GM21786 (cell line): ENCODE measurements around the gene STK32B.

ENCODE experiments used
- ATAC-seq: cut with Tn5 transposase; IDR thresholded peaks from one replicate; pipeline ENCODE4 v1.9.1; 2021; ENCODE audit not compliant: unreplicated experiment

The STK32B gene

DNA sequence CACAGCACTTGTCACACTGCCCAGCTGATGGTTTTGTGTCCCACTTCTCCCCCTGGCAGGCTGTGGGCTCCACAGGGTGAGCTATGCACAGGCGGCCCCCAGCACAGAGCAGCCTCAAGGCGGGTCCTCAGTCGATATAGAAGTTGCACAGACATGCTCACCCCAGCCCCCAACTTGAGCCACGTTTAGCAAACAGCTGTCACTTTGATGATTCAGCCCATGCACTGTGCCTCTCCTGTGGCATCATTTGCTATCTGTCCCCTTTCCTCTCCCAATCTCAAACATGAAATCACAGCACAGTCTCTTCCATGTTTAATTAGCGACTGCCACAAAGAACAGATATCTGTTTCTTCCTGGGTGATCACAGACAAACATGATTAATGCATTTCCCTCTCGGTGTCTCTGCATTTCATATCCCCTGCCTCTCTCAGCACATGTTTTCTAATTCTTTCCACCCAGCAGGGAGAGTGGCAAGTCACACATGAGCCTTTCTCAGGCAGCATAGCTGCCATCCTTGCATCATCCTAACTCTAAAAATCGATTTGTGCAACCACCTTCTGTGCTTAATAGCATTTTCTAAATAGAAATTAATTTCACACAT is 452.2 kb downstream of the STK32B start:
- ATAC-seq = no peak

DNA sequence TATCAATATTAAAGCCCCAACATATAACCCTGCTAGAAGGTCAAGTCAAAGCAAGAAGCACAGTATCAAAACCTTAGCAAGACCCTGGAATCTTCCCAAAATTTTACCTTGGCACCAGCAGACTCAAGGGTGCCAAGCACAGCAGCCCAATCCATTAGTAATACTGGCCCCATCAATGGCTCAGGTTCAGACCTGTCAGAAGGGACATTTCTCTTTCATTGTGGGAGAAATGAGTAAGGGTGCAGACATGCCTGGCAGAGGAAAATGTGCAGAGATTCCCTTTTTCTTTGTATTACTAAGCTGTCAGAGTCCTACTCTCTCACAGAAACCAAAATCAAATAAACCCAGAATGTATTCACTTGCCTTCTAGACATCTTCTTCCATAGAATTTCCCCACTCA is 453.2 kb downstream of the STK32B start:
- no peak for ATAC-seq

DNA sequence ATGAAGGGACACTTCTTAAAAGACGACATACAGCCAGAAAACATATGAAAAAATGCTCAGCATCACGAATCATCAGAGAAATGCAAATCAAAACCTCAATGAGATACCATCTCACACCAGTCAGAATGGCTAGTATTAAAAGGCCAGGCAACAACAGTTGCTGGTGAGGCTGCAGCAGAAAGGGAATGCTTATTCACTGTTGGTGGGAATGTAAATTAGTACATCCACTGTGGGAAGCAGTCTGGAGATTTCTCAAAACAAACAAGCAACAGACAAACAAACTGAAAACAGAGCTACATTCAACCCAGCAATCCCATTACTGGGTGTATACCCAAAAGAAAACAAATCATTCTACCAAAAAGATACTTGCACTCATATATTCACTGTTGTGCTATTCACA is 459.2 kb downstream of the STK32B start:
- no peak for ATAC-seq

DNA sequence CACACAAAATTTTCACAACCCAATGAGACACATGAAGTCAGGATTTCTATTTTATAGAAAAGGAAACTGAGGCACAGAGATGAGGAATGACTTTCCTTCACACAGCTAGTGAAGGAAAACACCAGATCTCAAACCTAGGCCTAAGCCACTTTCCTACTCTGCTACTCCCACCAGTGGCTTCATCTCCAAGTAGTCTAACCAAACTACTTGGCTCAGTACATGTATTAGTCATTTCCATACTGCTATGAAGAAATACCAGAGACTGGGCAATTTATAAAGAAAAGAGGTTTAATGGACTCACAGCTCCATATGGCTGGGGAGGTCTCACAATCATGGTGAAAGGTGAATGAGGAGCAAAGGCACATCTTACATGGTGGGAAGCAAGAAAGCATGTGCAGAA is 460.5 kb downstream of the STK32B start:
- ATAC-seq = no peak

DNA sequence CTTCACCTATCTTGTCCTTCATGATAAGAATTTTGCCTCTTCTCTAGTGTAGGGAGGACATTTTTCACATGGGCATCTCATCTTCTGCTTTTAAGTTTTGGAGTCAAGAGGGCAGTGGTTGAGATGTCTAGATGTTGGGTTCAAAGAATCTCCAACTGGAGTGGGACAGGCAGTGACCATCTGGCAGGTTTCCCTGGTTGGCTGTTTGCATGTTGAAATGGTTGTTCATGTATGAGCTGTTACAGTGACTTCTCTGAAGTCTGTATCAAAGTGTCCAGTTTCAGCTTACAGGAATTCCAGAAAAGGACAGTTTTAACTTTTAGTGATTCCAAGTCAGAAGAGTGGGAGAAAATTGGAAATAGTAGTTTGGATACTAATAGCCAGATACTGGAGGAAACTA is 464.4 kb downstream of the STK32B start:
- ATAC-seq = no peak

DNA sequence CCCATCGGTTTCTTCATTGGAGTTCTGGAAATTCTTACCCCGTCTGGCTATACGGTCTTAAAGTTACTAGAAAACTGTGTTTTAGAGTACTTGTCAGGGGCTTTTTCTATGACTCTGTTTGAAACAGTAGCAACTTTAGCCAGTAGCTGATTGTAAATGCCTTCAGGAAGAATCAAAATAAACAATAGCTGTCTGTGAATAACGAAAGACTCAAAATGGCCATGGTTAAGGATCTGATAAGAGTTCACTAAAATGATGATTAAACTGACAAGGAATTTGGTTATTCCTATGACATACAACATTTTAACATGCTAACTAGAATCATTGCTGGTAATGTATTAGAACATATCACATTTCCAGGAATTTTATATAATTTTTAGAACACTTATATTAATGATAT is 466.1 kb downstream of the STK32B start:
- no peak for ATAC-seq

DNA sequence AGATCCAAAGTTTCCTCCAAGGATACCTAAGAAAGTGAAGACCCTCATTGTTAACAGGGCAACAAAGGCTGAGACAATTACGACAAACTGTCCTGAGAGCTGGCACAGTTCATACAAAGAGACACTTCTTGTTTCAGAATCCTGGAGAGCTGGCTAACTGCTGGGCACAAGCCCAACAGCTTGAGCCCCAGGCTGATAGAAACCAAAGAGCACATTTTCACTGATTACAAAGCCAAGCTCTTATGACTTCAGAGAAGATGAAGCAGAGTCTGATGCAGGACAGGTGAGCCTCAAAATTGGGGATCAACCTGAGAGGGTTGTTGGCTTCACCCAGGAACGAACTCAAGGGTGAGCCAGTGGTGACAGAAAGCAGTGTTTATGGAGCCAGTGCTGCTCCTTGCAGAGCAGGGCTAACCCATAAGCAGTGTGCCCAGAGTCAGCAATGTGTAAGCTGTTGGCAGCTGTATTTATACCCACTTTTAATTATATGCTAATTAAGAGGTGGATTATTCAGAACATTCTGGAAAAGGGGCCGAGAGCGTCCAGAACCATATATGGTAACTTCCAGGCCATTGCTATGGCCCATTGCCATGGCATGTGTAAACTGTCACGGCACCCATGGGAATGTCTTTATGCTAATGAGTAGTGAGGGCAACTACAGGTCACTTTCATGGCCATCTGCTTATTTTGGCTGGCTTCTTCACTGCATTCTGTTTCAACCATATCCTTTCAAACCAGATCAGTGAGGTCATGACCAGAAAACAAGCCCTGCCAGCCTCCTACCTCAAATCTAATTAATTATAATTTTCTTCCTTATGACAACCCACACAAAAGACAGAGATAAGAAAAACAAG is 473.4 kb downstream of the STK32B start:
- no peak for ATAC-seq

DNA sequence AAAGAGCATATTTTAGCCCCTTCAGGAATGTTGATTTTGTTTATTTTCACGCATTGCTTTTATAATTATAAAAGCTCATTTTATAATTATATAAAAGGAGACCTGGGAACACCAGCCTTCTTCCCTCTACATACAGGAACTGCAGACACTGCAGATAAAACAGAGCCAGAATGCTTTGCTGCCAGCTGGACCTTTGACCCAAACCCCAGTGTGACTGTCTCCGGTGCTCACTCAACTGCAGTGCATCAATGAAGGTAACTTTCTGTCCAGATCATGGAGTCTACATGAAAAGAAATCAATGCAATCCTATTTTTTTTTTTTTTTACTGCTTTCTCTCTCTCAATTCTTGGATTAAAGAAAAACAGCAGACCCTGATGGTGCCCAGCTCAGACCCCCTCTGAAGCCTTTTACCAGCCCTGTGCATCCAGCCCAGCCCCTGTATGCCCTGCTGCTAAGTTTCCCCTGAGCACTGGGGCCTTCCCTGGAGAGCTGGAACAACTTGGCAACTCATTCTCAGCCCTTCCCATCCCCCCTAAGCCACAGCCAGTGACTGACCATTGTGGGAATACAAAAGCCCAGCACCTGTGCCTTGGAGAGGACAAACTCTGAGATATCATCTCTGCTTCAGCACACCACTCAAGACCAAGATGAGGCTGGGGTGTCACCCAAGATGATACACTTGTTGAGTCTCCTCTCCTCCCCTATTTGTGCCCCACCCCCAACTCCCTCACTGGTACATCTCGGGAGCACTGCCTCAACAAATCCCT is 475.0 kb downstream of the STK32B start:
- ATAC-seq = no peak

DNA sequence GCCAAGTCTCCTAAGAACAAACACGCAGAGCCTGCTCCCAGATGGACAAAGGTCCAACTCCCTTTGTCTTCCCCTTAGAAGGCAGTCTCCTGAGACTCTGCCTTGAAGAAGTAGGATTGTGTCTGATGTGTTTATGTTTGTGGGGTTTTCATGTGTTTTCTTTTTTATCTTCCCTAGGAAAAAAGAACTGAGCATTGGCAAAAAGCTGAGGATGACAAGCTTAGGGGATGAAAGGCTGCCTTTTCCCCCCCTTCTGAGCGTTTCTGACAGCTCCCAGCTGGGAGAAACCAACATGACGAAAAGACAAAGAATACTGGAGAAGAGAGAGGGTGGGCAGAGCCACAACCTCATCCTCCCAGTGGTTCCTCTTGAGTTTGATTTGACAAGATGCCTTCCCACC is 475.9 kb downstream of the STK32B start:
- ATAC-seq = no peak

DNA sequence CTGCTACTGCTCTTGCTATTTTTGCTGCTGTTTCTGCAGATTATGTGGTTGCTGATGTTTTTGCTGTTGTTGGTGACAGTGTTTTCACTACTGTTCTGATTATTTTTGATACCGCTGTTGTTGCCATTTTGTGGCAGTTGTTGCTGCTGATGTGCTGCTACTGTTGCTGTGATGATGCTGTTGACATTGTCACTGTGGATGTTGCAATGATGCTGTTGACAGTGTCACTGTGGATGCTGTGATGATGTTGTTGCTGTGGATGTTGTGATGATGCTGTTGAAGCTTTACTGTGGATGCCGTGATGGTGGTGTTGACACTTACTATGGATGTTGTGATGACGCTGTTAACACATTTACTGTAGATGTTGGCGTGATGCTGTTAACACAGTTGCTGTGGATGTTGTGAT is 476.8 kb downstream of the STK32B start:
- no peak for ATAC-seq

DNA sequence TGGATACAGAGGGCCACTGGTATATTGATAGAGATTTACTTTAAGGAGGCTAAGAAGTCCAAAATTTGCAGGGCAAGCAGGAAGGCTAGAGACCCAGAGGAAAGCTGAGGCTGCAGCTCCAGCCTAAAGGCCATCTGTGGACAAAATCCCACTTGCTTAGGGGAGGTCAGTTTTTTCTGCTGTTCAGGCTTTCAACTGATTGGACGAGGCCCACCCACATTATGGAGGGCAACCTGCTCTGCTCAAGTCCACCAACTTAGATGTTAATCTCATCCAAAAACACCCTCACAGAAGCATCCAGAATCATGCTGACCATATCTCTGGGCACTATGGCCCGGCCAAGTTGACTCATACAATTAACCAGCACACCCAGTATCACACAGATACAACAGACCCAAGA is 480.8 kb downstream of the STK32B start:
- ATAC-seq = no peak

DNA sequence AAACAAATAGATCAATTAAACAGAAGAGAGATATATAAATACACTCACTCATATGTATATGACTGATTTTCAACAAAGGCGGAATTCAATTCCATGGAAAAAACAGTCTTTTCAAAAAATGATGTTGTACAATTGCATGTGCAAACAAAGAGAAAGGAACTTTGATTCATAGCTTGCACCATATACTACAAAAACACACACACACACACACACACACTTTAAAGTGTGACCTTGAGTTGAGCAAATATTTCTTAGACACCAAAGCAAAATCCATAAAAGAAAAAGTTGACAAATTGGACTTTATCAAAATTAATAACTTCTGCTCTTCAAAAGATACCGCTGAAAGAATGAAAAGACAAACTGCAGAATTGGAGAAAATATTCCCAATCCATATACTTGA is 488.3 kb downstream of the STK32B start:
- no peak for ATAC-seq

DNA sequence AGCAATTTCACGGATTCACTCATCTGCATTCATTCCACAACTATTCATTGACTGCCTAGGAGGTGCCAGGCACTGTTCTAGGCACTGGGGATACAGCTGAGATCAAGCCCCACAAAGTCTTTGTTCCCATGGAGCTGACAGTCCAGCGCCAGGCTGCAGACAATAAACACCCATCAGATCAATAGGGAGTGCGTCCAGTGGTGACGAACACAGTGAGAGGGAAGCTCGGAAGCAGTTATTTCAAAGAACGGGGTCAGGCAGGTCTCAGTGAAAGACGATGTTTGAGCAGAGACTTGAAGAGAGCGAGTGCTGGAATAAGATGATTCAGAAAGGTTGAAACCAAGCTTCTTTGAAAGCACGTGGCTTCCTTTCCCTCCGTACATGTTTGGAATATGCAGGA is 489.9 kb downstream of the STK32B start:
- ATAC-seq = no peak

DNA sequence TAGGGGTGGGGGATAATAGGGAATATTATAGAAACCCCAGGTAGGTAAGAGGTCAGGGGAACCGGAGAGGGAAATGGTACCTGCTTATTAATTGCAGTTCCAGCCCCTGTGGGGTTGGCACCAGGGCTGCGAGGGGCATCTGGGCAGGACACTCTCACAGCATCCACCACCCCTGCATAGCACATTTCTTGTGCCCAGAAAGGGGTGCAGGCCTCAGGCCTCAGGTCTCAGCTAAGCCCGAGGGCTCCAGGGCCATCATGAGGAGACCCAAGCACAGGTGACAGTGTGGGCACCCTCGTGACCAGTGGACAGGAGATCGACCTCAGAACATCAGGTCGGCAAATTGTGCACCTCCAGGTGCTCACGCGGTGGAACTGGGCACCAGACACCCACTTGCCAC is 492.4 kb downstream of the STK32B start:
- ATAC-seq = no peak

DNA sequence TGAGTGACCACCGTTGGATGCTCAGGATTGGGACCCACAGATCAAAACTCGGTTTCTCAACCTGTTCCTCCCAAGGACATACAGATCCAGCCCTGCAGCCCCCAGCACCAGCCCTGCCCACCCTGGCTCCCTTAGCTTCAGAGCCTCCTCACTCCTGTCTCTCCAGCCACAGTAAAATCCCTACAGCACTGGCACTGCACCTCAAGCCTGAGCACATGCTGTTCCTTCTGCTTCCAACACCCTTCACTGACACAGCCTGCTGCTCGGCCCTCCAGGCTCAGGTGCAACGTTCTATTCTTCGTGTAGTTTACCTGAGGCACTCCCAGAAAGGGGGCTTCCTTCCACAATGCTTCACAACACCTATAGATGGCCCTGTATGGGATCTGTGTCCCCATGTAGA is 493.5 kb downstream of the STK32B start:
- no peak for ATAC-seq

DNA sequence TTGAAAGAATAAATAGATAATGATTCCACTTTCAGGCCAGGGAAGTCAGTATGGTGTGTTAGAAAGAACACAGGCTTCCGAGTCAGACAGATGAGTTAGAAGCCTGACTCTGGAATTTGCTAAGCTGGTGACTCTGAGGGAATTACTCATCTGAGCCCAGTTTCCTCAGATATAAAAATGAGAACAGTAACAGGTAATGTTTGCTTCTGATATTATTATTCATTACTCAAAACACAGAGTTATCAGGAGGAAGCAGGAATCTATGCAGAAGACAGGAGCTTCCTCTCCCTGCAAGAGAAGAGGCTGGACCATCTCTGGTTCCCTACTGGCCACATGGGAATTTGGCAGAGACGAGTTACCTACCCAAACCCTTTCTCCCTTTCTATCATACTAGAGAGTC is 494.0 kb downstream of the STK32B start:
- no peak for ATAC-seq

DNA sequence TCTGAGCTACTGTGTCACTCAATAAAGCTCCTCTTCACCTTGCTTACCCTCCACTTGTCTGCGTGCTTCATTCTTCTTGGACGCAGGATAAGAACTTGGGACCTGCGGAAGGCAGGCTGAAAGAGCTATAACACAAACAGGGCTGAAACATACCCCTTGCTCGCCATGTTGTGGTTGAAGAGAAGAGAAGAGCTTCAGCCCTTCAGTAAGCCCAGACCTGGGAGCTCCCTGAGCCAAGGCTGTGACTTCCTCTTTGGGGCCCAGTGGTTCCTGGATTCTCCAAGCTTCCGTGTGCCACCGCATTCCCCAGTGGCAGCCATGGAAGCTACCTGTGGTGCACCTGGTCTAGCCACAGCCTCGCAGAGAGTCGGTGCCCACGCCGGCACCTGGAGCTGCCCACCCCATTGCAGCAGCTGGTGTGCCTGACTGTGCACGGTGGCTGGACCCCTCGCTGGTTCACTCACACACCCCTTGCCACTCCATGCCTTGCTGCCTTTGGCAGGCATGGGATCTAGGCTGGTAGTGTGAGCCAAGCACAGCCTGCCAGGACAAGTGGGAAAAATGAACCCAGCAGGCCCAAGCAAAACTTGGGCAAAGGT is 496.5 kb downstream of the STK32B start:
- ATAC-seq = no peak
